ENCODE results near the gene DCLK2. TPM values are rescaled to one million over a fixed set of nuclear protein-coding genes. Genes with fewer than 3 reads are reported as not detected.
A peak's percentile ranks its signal among the peaks of the same experiment; 100 is the strongest.

The DCLK2 gene
- total RNA-seq, 4 donors from 2014 or later: 0.61 to 4.0 (median 0.74) TPM

DNA sequence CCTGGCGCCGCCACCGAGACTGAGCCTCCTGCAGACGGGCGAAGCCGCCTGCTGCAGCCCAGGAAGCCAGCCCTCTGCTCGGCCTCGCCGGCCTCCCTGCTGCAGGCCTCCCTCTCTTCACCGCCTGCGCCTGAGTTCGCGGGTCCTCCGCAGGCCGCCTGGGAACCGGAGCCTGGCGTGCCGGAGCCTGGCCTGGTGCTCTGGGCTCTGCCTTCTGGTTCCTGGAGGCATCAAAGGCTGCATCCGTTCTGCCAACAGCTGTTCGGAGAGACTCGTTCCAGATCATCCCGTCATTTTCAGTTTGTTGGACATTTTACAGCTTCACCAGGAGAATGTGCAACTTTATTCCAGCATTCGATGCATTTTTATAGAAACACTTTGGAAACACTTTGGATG is 178.0 kb downstream of the DCLK2 start:
- Histone ChIP-seq H3K36me3 (no peaks in the 10 kb centered on the region), H3K27me3 (no peaks in the 10 kb centered on the region), H3K4me3 (no peak overlapping the region), H3K9me3 (no peaks in the 10 kb centered on the region), H3K27ac (peak overlapping the region in 2 of 4 donors; percentile 52 to 73), H3K4me1 (peaks cover 0 to 24% (median 4%) of the 10 kb centered on the region in 3 donors)
- intact Hi-C loops (cut with DNase I): no loop called here
- no peak for TF ChIP-seq POLR2A (IDR thresholded peaks at IDR 0.05)
- TF ChIP-seq, protein P1, sequence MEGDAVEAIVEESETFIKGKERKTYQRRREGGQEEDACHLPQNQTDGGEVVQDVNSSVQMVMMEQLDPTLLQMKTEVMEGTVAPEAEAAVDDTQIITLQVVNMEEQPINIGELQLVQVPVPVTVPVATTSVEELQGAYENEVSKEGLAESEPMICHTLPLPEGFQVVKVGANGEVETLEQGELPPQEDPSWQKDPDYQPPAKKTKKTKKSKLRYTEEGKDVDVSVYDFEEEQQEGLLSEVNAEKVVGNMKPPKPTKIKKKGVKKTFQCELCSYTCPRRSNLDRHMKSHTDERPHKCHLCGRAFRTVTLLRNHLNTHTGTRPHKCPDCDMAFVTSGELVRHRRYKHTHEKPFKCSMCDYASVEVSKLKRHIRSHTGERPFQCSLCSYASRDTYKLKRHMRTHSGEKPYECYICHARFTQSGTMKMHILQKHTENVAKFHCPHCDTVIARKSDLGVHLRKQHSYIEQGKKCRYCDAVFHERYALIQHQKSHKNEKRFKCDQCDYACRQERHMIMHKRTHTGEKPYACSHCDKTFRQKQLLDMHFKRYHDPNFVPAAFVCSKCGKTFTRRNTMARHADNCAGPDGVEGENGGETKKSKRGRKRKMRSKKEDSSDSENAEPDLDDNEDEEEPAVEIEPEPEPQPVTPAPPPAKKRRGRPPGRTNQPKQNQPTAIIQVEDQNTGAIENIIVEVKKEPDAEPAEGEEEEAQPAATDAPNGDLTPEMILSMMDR (IDR thresholded peaks at IDR 0.05): no peak
- 66 to 83% methylated on average over 8 to 19 of the region's 23 CpGs for WGBS, 2 donors
- no peak for DNase-seq

- H3K4me3 ChIP-seq: no peak overlapping the region
- H3K27ac ChIP-seq: no peak overlapping the region
- H3K36me3 ChIP-seq: no peaks in the 10 kb centered on the region
- no peaks in the 10 kb centered on the region for H3K9me3 ChIP-seq
- no peak for TF ChIP-seq POLR2A (IDR thresholded peaks at IDR 0.05)
- TF ChIP-seq, protein P1 (IDR thresholded peaks at IDR 0.05): peak in 1 of 6 experiments; percentile 23
- intact Hi-C loops (cut with DNase I): no loop called here
- DNase-seq: no peak
- no peaks in the 10 kb centered on the region for H3K27me3 ChIP-seq
- H3K4me1 ChIP-seq: peaks cover 0 to 24% (median 4%) of the 10 kb centered on the region in 3 donors
- 48 to 64% methylated on average over 10 to 23 of the region's 25 CpGs for WGBS, 2 donors
These were observed 178.8 kb downstream of the DCLK2 start for GRCh38 chr4:150256841-150257730.

GRCh38 chr4:150258569-150258968 is 180.3 kb downstream of the DCLK2 start:
- 59 to 73% methylated on average over 6 of the region's 6 CpGs for WGBS, 2 donors
- H3K27ac ChIP-seq: no peak overlapping the region
- peaks cover 0 to 24% (median 4%) of the 10 kb centered on the region in 3 donors for H3K4me1 ChIP-seq

DNA sequence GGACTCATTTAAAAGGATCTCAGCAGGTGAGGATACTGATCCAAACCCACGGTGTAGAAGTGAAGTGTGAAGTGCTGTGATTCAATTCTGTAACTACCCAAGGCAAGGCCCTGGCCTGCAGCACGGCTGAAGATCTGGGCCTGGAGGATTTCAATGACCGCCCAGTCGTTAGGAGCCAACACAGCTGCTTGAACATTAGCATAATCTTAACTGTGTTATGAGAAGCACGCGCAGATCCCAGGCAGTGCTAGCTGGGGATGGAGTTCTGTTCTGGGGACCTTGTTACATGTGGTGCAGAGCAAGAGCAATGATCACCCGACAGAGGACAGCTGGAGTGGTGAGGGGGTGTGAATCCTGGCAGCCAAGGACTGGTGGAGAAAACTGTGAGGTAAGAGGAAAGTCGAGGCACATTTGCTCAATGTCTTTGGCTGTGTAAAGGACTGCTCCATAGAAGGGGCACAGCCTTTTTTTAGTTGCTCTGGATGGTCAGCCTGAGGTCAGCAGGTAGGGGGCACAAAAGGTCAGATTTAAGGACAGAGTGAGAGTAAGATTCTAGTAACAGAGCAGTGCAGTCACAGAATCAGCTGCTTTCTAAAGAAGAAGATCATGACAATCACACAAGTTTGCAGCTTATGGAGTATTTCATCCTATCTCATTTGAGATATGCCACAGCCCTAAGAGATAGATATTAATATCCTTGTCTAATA is 181.8 kb downstream of the DCLK2 start:
- Histone ChIP-seq H3K9me3 (no peaks in the 10 kb centered on the region), H3K4me1 (peaks cover 0 to 24% (median 4%) of the 10 kb centered on the region in 3 donors), H3K27ac (no peak overlapping the region), H3K36me3 (peaks cover 0 to 10% (median 0%) of the 10 kb centered on the region in 3 donors), H3K27me3 (no peaks in the 10 kb centered on the region), H3K4me3 (no peak overlapping the region)
- intact Hi-C loops (cut with DNase I): no loop called here
- WGBS, 2 donors: 69 to 78% methylated on average over 8 of the region's 8 CpGs
- TF ChIP-seq, protein P1 (IDR thresholded peaks at IDR 0.05): no peak
- TF ChIP-seq POLR2A (IDR thresholded peaks at IDR 0.05): no peak
- DNase-seq: no peak

More at GRCh38 chr4:150258569-150258968, 180.3 kb downstream of the DCLK2 start:
- no peak overlapping the region for H3K4me3 ChIP-seq
- intact Hi-C loops (cut with DNase I): no loop called here
- no peaks in the 10 kb centered on the region for H3K9me3 ChIP-seq
- no peak for DNase-seq
- TF ChIP-seq, protein P1 (IDR thresholded peaks at IDR 0.05): no peak
- TF ChIP-seq POLR2A (IDR thresholded peaks at IDR 0.05): no peak
- no peaks in the 10 kb centered on the region for H3K36me3 ChIP-seq
- no peaks in the 10 kb centered on the region for H3K27me3 ChIP-seq

- peaks cover 0 to 26% (median 0%) of the 10 kb centered on the region in 3 donors for H3K36me3 ChIP-seq
- no peak for DNase-seq
- peaks cover 0 to 13% (median 3%) of the 10 kb centered on the region in 3 donors for H3K4me1 ChIP-seq
- 71 to 77% methylated on average over 2 of the region's 2 CpGs for WGBS, 2 donors
- H3K27me3 ChIP-seq: no peaks in the 10 kb centered on the region
- intact Hi-C loops (cut with DNase I): no loop called here
- no peak overlapping the region for H3K4me3 ChIP-seq
- no peaks in the 10 kb centered on the region for H3K9me3 ChIP-seq
- H3K27ac ChIP-seq: no peak overlapping the region
- TF ChIP-seq POLR2A (IDR thresholded peaks at IDR 0.05): no peak
- TF ChIP-seq, protein P1 (IDR thresholded peaks at IDR 0.05): no peak
These were observed 183.3 kb downstream of the DCLK2 start for GRCh38 chr4:150261571-150261970.
